HepG2 (cell line): ENCODE measurements around the gene CACNA1F. TPM values are rescaled to one million over a fixed set of nuclear protein-coding genes. Genes with fewer than 3 reads are reported as not detected.

Experiments used
- FOXK2 ChIP-seq: fragments of 450-650 bp; IDR thresholded peaks from 2 replicates; pipeline ENCODE4 v1.6.1; 2016
- FOXO4 ChIP-seq: sonication (generic); formaldehyde crosslinking; conservative IDR thresholded peaks from 2 replicates; pipeline ENCODE4 v1.8.1; 2023; ENCODE audit warnings: missing genetic modification reagents
- HMGXB3 ChIP-seq: sonication (generic); formaldehyde crosslinking; IDR thresholded peaks from 2 replicates; pipeline ENCODE4 v1.4.0; 2020; ENCODE audit warnings: missing genetic modification reagents, borderline replicate concordance
- ISL2 ChIP-seq: sonication (generic); formaldehyde crosslinking; IDR thresholded peaks from 2 replicates; pipeline ENCODE4 v1.5.0; 2020; ENCODE audit warnings: missing genetic modification reagents
- KLF12 ChIP-seq: sonication (generic); formaldehyde crosslinking; IDR thresholded peaks from 2 replicates; pipeline ENCODE4 v1.4.0; 2020; ENCODE audit warnings: missing genetic modification reagents, borderline replicate concordance
- TBP ChIP-seq: sonication (generic); formaldehyde crosslinking; IDR thresholded peaks from 2 replicates; pipeline ENCODE4 v1.5.0; 2020; ENCODE audit warnings: missing genetic modification reagents
- TOE1 ChIP-seq: sonication (generic); formaldehyde crosslinking; IDR thresholded peaks from 2 replicates; pipeline ENCODE4 v1.4.0; 2020; ENCODE audit warnings: mild to moderate bottlenecking, missing genetic modification reagents
- ZIK1 ChIP-seq: sonication (generic); formaldehyde crosslinking; IDR thresholded peaks from 2 replicates; pipeline ENCODE4 v1.5.0; 2020; ENCODE audit warnings: mild to moderate bottlenecking, low read depth, missing genetic modification reagents, borderline replicate concordance
- ZNF275 ChIP-seq: sonication (generic); formaldehyde crosslinking; IDR thresholded peaks from 2 replicates; pipeline ENCODE4 v1.8.0; 2022; ENCODE audit warnings: missing genetic modification reagents, mild to moderate bottlenecking, inconsistent platforms, borderline replicate concordance
- ZNF3 ChIP-seq: IDR thresholded peaks from 2 replicates; pipeline ENCODE4 v1.7.0; 2017; ENCODE audit warnings: inconsistent platforms
- ZNF335 ChIP-seq: sonication (generic); formaldehyde crosslinking; IDR thresholded peaks from 2 replicates; pipeline ENCODE4 v1.4.0; 2020; ENCODE audit warnings: missing genetic modification reagents
- ZNF546 ChIP-seq: sonication (generic); formaldehyde crosslinking; conservative IDR thresholded peaks from 2 replicates; pipeline ENCODE4 v1.8.1; 2023; ENCODE audit warnings: mild to moderate bottlenecking, missing genetic modification reagents
- ZSCAN25 ChIP-seq: sonication (generic); formaldehyde crosslinking; IDR thresholded peaks from 2 replicates; pipeline ENCODE4 v1.8.0; 2022; ENCODE audit warnings: mild to moderate bottlenecking, missing genetic modification reagents
- polyA plus RNA-seq, 8 experiments: library from polyadenylated mRNA; depleted of rRNA in 3 of 8; stranded (reverse) in 7 of 8; unstranded in 1 of 8; fragments of >200 nt; fragmentation: Illumina TruSeq in 4 of 8; extraction: Trizol in 4 of 8; gene quantifications; 2 replicates each; pipeline versions ENCODE4 v1.2.1 to v1.2.3, GENCODE V29; 2011 to 2016; ENCODE audit warnings: low read depth in 4 of 8, missing spikeins in 1 of 8, mixed read lengths in 1 of 8; ENCODE audit not compliant: insufficient read depth in 1 of 8
- total RNA-seq, 5 experiments: library from RNA; depleted of rRNA; stranded (reverse); fragments of >200 nt; fragmentation: Illumina TruSeq; extraction: Trizol; gene quantifications; 2 replicates each; pipeline ENCODE4 v1.2.3, GENCODE V29; 2016; ENCODE audit warnings: low read depth in 1 of 5

Gene CACNA1F
- total and polyA plus RNA-seq, 2 of the 13 experiments (the other 11 are each of a cell fraction or from before 2014, with no cell fraction given) = 0.03 TPM; not detected in 1

GRCh38 chrX:49209434-49210251 is 23.5 kb downstream of the CACNA1F start (continued):
- TF ChIP-seq ZNF275 (CRISPR knock-in tag) = no peak
- TF ChIP-seq TBP (CRISPR knock-in tag) = no peak
- TF ChIP-seq FOXO4 (CRISPR knock-in tag) = no peak
- no peak for TF ChIP-seq ZNF335 (CRISPR knock-in tag)
- no peak for TF ChIP-seq ZSCAN25 (CRISPR knock-in tag)
- TF ChIP-seq HMGXB3 = no peak
- TF ChIP-seq ZNF546 = no peak
- no peak for TF ChIP-seq FOXK2
- TF ChIP-seq ISL2 (CRISPR knock-in tag) = no peak
- TF ChIP-seq ZNF3 (CRISPR knock-in tag) = no peak
- no peak for TF ChIP-seq KLF12 (CRISPR knock-in tag)
- TF ChIP-seq ZIK1 (CRISPR knock-in tag) = no peak
- no peak for TF ChIP-seq TOE1 (CRISPR knock-in tag)
- TF ChIP-seq, all 625 proteins: peak for 0
